MG63 (cell line): ENCODE results near the gene C5orf15. TPM values are rescaled to one million over a fixed set of nuclear protein-coding genes. Genes with fewer than 3 reads are reported as not detected.
A peak's percentile ranks its signal among the peaks of the same experiment; 100 is the strongest.

Experiments
- DNase-seq: peaks from one replicate; pipeline ENCODE4 v3.0.0-alpha.2; 2020
- H3K27me3 ChIP-seq: fragments of 250-450 bp; sonication (Bioruptor Pico); 2 replicates; pipeline ENCODE4 v1.5.1; 2020; ENCODE audit warnings: mild to moderate bottlenecking, moderate library complexity
- H3K36me3 ChIP-seq: fragments of 250-450 bp; sonication (Bioruptor Pico); 2 replicates; pipeline ENCODE4 v1.5.1; 2020; ENCODE audit warnings: mild to moderate bottlenecking, moderate library complexity
- H3K4me3 ChIP-seq: fragments of 250-450 bp; sonication (Bioruptor Pico); 2 replicates; pipeline ENCODE4 v1.5.1; 2020; ENCODE audit warnings: mild to moderate bottlenecking, moderate library complexity
- H3K9me3 ChIP-seq: fragments of 250-450 bp; sonication (Bioruptor Pico); 2 replicates; pipeline ENCODE4 v1.5.1; 2020; ENCODE audit warnings: mild to moderate bottlenecking, moderate library complexity
- total RNA-seq: library from RNA; depleted of rRNA; stranded (reverse); fragments of >200 nt; shearing (Covaris generic); gene quantifications from 2 replicates; pipeline ENCODE4 v1.2.3, GENCODE V29; 2014; ENCODE audit warnings: low replicate concordance; rRNA removed

The C5orf15 gene
- total RNA-seq: 96.2 and 153 TPM in 2 replicates

- Histone ChIP-seq H3K27me3 (no peaks in the 10 kb centered on the region), H3K36me3 (peaks cover 61% of the 10 kb centered on the region), H3K9me3 (peaks cover 14% of the 10 kb centered on the region), H3K4me3 (peak within 1 kb of the TSS; percentile 97)
- DNase-seq: peak; percentile 99
Measured at GRCh38 chr5:133968204-133968980, at the start of gene C5orf15. Gene C5orf15, minus strand, starts transcription at chr5:133968625. Its CDS starts 41 bp downstream, at chr5:133968584.

- peaks cover 17% of the 10 kb centered on the region for H3K36me3 ChIP-seq
- H3K27me3 ChIP-seq: no peaks in the 10 kb centered on the region
- DNase-seq: no peak
- H3K9me3 ChIP-seq: no peaks in the 10 kb centered on the region; the same call in 1 of the 2 replicates
- H3K4me3 ChIP-seq: no peak overlapping the region
Measured at GRCh38 chr5:134008266-134008749, 39.9 kb upstream of the C5orf15 start.

- Histone ChIP-seq H3K36me3 (peaks cover 23% of the 10 kb centered on the region), H3K27me3 (no peaks in the 10 kb centered on the region), H3K4me3 (no peak overlapping the region), H3K9me3 (no peaks in the 10 kb centered on the region; the same call in 1 of the 2 replicates)
- peak; percentile 83 for DNase-seq
Measured at GRCh38 chr5:134007581-134008265, 39.3 kb upstream of the C5orf15 start.

GRCh38 chr5:134006115-134006514 lies 37.7 kb upstream of the C5orf15 start:
- Histone ChIP-seq H3K27me3 (no peaks in the 10 kb centered on the region), H3K36me3 (peaks cover 39% of the 10 kb centered on the region), H3K4me3 (peak overlapping the region; percentile 84; the same call in 1 of the 2 replicates), H3K9me3 (no peaks in the 10 kb centered on the region)
- no peak for DNase-seq

GRCh38 chr5:134005417-134006061 lies 37.1 kb upstream of the C5orf15 start:
- Histone ChIP-seq H3K27me3 (no peaks in the 10 kb centered on the region), H3K9me3 (no peaks in the 10 kb centered on the region), H3K4me3 (peak overlapping the region; percentile 84), H3K36me3 (peaks cover 45% of the 10 kb centered on the region)
- DNase-seq: peak; percentile 55

GRCh38 chr5:134004626-134005416 lies 36.4 kb upstream of the C5orf15 start, which contains the start of gene VDAC1:
Gene VDAC1, minus strand, starts transcription at chr5:134004975. Its CDS starts 11,963 bp downstream, at chr5:133993012.
- peak; percentile 91 for DNase-seq
- Histone ChIP-seq H3K4me3 (peak within 1 kb of the TSS; percentile 84), H3K27me3 (no peaks in the 10 kb centered on the region), H3K36me3 (peaks cover 52% of the 10 kb centered on the region), H3K9me3 (no peaks in the 10 kb centered on the region)

- peaks cover 60% of the 10 kb centered on the region for H3K36me3 ChIP-seq
- peak overlapping the region; percentile 84 for H3K4me3 ChIP-seq
- H3K9me3 ChIP-seq: no peaks in the 10 kb centered on the region
- DNase-seq: peak; percentile 82
- H3K27me3 ChIP-seq: no peaks in the 10 kb centered on the region
Measured at GRCh38 chr5:134003817-134004625, 35.6 kb upstream of the C5orf15 start.

- Histone ChIP-seq H3K36me3 (peaks cover 66% of the 10 kb centered on the region), H3K27me3 (no peaks in the 10 kb centered on the region), H3K9me3 (no peaks in the 10 kb centered on the region), H3K4me3 (peak overlapping the region; percentile 84)
- DNase-seq: no peak
Measured at GRCh38 chr5:134003064-134003816, 34.8 kb upstream of the C5orf15 start.

- H3K27me3 ChIP-seq: no peaks in the 10 kb centered on the region
- H3K9me3 ChIP-seq: no peaks in the 10 kb centered on the region
- peak overlapping the region; percentile 84 for H3K4me3 ChIP-seq
- no peak for DNase-seq
- peaks cover 70% of the 10 kb centered on the region for H3K36me3 ChIP-seq
Measured at GRCh38 chr5:134001938-134002731, 33.7 kb upstream of the C5orf15 start.

- no peak for DNase-seq
- Histone ChIP-seq H3K36me3 (peaks cover 71% of the 10 kb centered on the region), H3K4me3 (no peak overlapping the region), H3K9me3 (no peaks in the 10 kb centered on the region), H3K27me3 (no peaks in the 10 kb centered on the region)
Measured at GRCh38 chr5:134000696-134001453, 32.5 kb upstream of the C5orf15 start.

- Histone ChIP-seq H3K4me3 (no peak overlapping the region), H3K36me3 (peaks cover 70% of the 10 kb centered on the region)
- DNase-seq: no peak
Measured at GRCh38 chr5:134000091-134000511, 31.7 kb upstream of the C5orf15 start.

GRCh38 chr5:133998807-133999206 lies 30.4 kb upstream of the C5orf15 start:
- Histone ChIP-seq H3K36me3 (peaks cover 69% of the 10 kb centered on the region), H3K4me3 (no peak overlapping the region), H3K27me3 (no peaks in the 10 kb centered on the region), H3K9me3 (no peaks in the 10 kb centered on the region)
- no peak for DNase-seq

More at GRCh38 chr5:134000091-134000511, 31.7 kb upstream of the C5orf15 start:
- H3K9me3 ChIP-seq: no peaks in the 10 kb centered on the region
- no peaks in the 10 kb centered on the region for H3K27me3 ChIP-seq

- Histone ChIP-seq H3K9me3 (no peaks in the 10 kb centered on the region), H3K36me3 (peaks cover 61% of the 10 kb centered on the region), H3K27me3 (no peaks in the 10 kb centered on the region), H3K4me3 (no peak overlapping the region)
- DNase-seq: no peak
Measured at GRCh38 chr5:133998042-133998441, 29.6 kb upstream of the C5orf15 start.
